ENCODE results near the gene PRKD1.

DNA sequence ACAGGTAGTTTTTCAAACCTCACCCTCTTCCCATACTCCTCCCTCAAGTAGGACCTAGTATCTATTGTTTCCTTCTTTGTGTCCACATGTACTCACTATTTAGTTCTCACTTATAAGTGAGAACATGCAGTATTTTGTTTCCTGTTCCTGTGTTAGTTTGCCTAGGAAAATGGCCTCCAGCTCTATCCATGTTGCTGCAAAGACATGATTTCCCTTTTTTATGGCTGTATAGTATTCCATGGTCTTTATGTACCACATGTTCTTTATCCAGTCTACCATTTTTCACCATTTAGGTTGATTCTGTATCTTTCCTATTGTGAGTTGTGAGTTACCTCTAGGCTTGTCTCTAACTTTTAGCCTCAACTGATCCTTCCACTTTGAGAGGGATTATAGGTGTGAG, 310.7 kb downstream of the PRKD1 start:
- TF ChIP-seq, protein P1, sequence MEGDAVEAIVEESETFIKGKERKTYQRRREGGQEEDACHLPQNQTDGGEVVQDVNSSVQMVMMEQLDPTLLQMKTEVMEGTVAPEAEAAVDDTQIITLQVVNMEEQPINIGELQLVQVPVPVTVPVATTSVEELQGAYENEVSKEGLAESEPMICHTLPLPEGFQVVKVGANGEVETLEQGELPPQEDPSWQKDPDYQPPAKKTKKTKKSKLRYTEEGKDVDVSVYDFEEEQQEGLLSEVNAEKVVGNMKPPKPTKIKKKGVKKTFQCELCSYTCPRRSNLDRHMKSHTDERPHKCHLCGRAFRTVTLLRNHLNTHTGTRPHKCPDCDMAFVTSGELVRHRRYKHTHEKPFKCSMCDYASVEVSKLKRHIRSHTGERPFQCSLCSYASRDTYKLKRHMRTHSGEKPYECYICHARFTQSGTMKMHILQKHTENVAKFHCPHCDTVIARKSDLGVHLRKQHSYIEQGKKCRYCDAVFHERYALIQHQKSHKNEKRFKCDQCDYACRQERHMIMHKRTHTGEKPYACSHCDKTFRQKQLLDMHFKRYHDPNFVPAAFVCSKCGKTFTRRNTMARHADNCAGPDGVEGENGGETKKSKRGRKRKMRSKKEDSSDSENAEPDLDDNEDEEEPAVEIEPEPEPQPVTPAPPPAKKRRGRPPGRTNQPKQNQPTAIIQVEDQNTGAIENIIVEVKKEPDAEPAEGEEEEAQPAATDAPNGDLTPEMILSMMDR (IDR thresholded peaks at IDR 0.05), result no peak
- TF ChIP-seq POLR2A (IDR thresholded peaks at IDR 0.05), result no peak
- no peak for TF ChIP-seq POLR2AphosphoS5 (IDR thresholded peaks at IDR 0.05; ENCODE audit: insufficient read depth in 1 of 2, low read depth in 1 of 2)
